Psoas muscle (tissue), 8 donors: Measurements from ENCODE around the gene UGT1A4. TPM values are rescaled to one million over a fixed set of nuclear protein-coding genes. Genes with fewer than 3 reads are reported as not detected.

ENCODE experiments used
- ATAC-seq, 4 donors: fragments of 200-7000 bp; cut with Tn5 transposase; one replicate each; pipeline ENCODE4 v1.9.1; 2020; ENCODE audit warnings: moderate library complexity in 3 of 4, mild to moderate bottlenecking in 2 of 4
- DNase-seq, 2 donors: peaks; one replicate each; pipeline ENCODE4 v3.0.0-alpha.2; 2020
- H3K27ac ChIP-seq: fragments of 200-600 bp; one replicate; pipeline ENCODE4 v1.8.0; 2022
- H3K27me3 ChIP-seq, 3 donors: fragments of 200-600 bp in 1 of 3; one replicate each; pipeline versions ENCODE4 v1.6.1 to v1.8.0; 2013 to 2022; ENCODE audit warnings: low read length in 2 of 3, mild to moderate bottlenecking in 2 of 3, moderate library complexity in 1 of 3; ENCODE audit not compliant: insufficient read depth in 3 of 3
- H3K36me3 ChIP-seq, 2 donors: fragments of 200-600 bp in 1 of 2; one replicate each; pipeline versions ENCODE4 v1.6.1 to v1.8.0; 2013 to 2022; ENCODE audit warnings: low read depth in 1 of 2, mild to moderate bottlenecking in 1 of 2, moderate library complexity in 1 of 2; ENCODE audit not compliant: insufficient read depth in 1 of 2
- H3K4me1 ChIP-seq: fragments of 200-600 bp; one replicate; pipeline ENCODE4 v1.8.0; 2022
- H3K4me3 ChIP-seq: fragments of 200-600 bp; one replicate; pipeline ENCODE4 v1.8.0; 2022; ENCODE audit warnings: mild to moderate bottlenecking
- H3K9me3 ChIP-seq: fragments of 200-600 bp; one replicate; pipeline ENCODE4 v1.8.0; 2022
- WGBS, 3 donors: extraction: QIAGEN DNeasy Blood & Tissue Kit; methylation state at CpG; one replicate each; pipeline versions ENCODE4 v1.1.6 to v1.1.7; 2013; 5-methylcytosine and 5-hydroxymethylcytosine counted together
- intact Hi-C, 2 donors: fragments of 100-400 bp; cut with DNase I; formaldehyde crosslinking; loops; one replicate each; pipeline versions ENCODE4 v1.11.0 to v1.14.2; 2022
- polyA plus RNA-seq, 3 donors: library from polyadenylated mRNA; stranded (reverse); fragments of 200-250 nt; gene quantifications; one replicate each; pipeline ENCODE4 v1.2.3, GENCODE V29; 2013
- total RNA-seq, 4 donors: library from RNA; stranded (reverse); fragmentation: NEBNext Ultra II Directional in 2 of 4; extraction: Animal tissue kit (Norgen Biotek cat#: 25700) in 2 of 4; gene quantifications; one replicate each; pipeline versions ENCODE4 v1.2.1 to v1.2.4, GENCODE V29; 2021 to 2023
- TF ChIP-seq, protein P1 (sequence below): fragments of 200-600 bp; IDR thresholded peaks from one replicate; pipeline ENCODE4 v1.8.0; 2022; ENCODE audit warnings: antibody characterized with exemption
- donor health status: healthy with polysubstance abuse.
- donor health status: DM: no; HTN: no; CAD: no; lungs with moderate emphysema.
- donor health status: Bipolar disorder and iron deficiency.
- donor health status: healthy.
- donor health status: DM: yes; HTN: yes; CAD: no.
- donor health status: DM: no; HTN: no; CAD: no.
- donor health status: DM: no; HTN: no; CAD: no.
- donor health status: DM: yes; HTN: yes; CAD: no.

UGT1A4 gene
- total and polyA plus RNA-seq, 7 donors = not detected

DNA sequence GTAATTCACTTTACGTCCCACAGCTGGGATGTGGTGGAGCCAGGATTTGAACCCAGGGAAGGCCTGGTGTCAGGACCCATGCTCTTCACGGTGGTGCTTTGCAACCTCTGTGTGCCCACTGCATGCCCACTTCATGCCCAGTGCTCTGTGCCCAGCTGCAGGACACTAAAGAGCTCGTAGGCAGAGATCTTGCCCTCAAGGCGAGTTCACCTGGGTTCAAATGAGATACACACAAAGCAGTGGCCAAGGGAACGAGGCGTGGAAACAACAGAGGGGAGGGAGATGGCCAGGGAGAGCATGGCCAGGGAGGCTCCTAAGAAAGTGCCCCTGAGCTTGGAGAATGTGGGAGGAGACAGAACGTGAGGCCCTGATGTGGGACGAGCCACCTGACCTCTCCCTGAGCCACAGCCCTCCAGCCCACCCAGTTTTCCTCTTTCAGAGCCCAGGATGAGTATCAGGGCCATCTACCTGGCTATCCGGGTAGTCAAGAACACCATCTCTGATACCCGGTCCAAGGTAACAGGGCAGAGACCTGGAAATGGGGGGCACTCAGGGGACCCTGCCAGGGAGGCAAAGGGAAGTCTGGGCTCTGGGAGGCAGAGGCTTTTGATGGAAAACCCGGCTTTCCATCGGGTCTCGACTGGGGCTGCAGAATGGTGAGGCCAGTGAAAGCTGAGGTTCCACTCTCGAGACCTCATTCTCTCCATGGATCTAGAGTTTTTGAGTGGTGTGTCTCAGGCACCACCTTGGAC lies 80.0 kb downstream of the UGT1A4 start:
- intact Hi-C loops = no loop called here
- WGBS, 3 donors = 76 to 79% (median 77%) methylated on average over 14 of the region's 14 CpGs
- Histone ChIP-seq H3K36me3 (no peaks in the 10 kb centered on the region), H3K4me1 (no peaks in the 10 kb centered on the region), H3K27me3 (no peaks in the 10 kb centered on the region), H3K9me3 (no peaks in the 10 kb centered on the region), H3K4me3 (no peak overlapping the region), H3K27ac (no peak overlapping the region)
- DNase-seq = no peak
- TF ChIP-seq, protein P1, sequence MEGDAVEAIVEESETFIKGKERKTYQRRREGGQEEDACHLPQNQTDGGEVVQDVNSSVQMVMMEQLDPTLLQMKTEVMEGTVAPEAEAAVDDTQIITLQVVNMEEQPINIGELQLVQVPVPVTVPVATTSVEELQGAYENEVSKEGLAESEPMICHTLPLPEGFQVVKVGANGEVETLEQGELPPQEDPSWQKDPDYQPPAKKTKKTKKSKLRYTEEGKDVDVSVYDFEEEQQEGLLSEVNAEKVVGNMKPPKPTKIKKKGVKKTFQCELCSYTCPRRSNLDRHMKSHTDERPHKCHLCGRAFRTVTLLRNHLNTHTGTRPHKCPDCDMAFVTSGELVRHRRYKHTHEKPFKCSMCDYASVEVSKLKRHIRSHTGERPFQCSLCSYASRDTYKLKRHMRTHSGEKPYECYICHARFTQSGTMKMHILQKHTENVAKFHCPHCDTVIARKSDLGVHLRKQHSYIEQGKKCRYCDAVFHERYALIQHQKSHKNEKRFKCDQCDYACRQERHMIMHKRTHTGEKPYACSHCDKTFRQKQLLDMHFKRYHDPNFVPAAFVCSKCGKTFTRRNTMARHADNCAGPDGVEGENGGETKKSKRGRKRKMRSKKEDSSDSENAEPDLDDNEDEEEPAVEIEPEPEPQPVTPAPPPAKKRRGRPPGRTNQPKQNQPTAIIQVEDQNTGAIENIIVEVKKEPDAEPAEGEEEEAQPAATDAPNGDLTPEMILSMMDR = no peak
- no peak for ATAC-seq

DNA sequence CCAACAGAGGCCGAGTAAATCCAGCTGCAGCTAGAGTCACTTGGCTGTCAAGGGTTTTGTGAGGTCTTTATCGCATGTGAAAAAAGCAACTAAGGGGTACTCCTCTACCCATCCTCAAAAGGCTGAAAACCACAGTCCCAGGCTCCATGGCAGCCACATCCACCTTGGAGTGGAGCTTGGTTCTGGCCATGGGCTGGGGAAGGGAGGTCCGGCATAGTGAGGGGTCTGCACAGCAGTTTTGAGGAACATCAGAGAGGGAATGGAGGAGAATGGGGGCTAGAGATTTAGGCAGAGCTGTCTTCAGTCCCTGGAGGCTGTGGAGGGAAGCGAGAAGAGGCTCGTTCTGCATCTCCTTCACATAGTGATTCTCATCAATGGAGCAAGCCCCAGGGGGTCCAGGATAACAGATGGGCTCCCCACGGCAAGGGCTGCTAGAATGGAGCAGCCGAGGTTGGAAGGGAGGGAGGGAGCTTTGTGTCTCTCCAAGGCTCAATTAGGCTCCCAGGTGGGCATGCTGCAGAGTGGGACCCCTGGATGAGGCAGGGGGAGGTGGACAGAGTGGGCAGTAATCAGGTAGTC lies 80.6 kb downstream of the UGT1A4 start:
- ATAC-seq (no peak), DNase-seq (no peak)
- intact Hi-C loops = no loop called here
- H3K27ac ChIP-seq = no peak overlapping the region
- no peak overlapping the region for H3K4me3 ChIP-seq
- H3K9me3 ChIP-seq = no peaks in the 10 kb centered on the region
- no peaks in the 10 kb centered on the region for H3K4me1 ChIP-seq
- H3K36me3 ChIP-seq = no peaks in the 10 kb centered on the region
- no peaks in the 10 kb centered on the region for H3K27me3 ChIP-seq
- 57 to 60% (median 57%) methylated on average over 7 of the region's 7 CpGs for WGBS, 3 donors
- TF ChIP-seq, protein P1 = no peak

DNA sequence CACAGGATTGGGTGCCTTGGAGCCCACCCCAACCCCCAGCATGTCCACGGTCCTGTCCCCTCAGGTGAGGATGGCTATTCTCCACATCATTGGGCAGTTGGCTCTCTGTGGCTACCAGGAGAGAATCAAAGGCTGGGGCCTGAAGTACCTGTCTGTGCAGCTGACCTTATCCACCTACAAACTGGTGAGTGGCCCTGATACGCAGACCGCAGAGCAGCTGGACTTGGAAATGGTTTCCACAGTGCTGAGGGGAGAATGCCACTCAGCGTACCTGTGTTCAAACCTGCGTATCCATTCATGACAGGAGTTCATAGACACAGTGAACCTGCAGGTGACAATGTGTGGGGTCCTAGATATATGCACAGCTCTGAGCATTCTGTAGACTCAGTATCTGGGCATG lies 81.2 kb downstream of the UGT1A4 start:
- WGBS, 3 donors = 51 to 83% (median 51%) methylated on average over 5 of the region's 5 CpGs
- Histone ChIP-seq H3K27me3 (no peaks in the 10 kb centered on the region), H3K4me1 (no peaks in the 10 kb centered on the region), H3K9me3 (no peaks in the 10 kb centered on the region), H3K27ac (no peak overlapping the region), H3K36me3 (no peaks in the 10 kb centered on the region), H3K4me3 (no peak overlapping the region)
- TF ChIP-seq, protein P1 = no peak
- no peak for DNase-seq
- no peak for ATAC-seq
- intact Hi-C loops = no loop called here

DNA sequence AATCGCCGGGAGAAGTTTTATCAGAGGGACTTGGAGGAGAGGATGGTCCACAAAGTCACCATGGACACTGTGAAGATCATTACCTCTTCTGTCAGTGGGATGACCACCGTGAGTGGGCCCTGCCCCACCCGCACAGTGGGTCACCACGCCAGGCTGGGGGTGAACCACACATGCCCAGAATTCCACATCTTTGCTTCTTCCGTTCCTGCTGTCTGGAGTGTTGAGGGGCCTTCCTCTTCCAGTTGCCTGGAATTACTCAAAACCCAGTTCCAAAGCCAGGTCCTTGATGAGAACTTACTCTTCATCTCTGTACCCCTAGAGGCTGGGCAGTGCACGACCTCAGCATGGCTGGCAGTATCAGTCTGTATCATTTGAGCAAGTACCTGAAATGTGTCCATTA lies 81.7 kb downstream of the UGT1A4 start:
- Histone ChIP-seq H3K27me3 (no peaks in the 10 kb centered on the region), H3K9me3 (no peaks in the 10 kb centered on the region), H3K4me3 (no peak overlapping the region), H3K27ac (no peak overlapping the region), H3K4me1 (no peaks in the 10 kb centered on the region), H3K36me3 (no peaks in the 10 kb centered on the region)
- ATAC-seq = no peak
- TF ChIP-seq, protein P1 = no peak
- WGBS, 3 donors = 74 to 78% (median 75%) methylated on average over 7 of the region's 7 CpGs
- intact Hi-C loops = no loop called here
- no peak for DNase-seq
